HEK293 (cell line): Measurements from ENCODE around the gene C2orf42.

ENCODE experiments used
- CTCF ChIP-seq: fragments of 450-650 bp; formaldehyde crosslinking; IDR thresholded peaks from 2 replicates; pipeline ENCODE4 v1.5.1; 2016; ENCODE audit warnings: missing biosample characterization, missing genetic modification characterization
- PBX3 ChIP-seq: sonication (generic); formaldehyde crosslinking; IDR thresholded peaks from 2 replicates; pipeline ENCODE4 v1.8.1; 2022; ENCODE audit warnings: mild to moderate bottlenecking, moderate library complexity, missing genetic modification reagents
- ZNF19 ChIP-seq: fragments of 450-650 bp; formaldehyde crosslinking; IDR thresholded peaks from 2 replicates; pipeline ENCODE4; 2016; ENCODE audit warnings: missing biosample characterization, missing genetic modification characterization, low read depth
- ZNF302 ChIP-seq: fragments of 450-650 bp; formaldehyde crosslinking; IDR thresholded peaks from 2 replicates; pipeline ENCODE4 v1.5.1; 2016; ENCODE audit warnings: missing biosample characterization, missing genetic modification characterization, low read depth
- ZNF623 ChIP-seq: fragments of 450-650 bp; formaldehyde crosslinking; IDR thresholded peaks from 2 replicates; pipeline ENCODE4 v1.5.1; 2016; ENCODE audit warnings: missing biosample characterization, missing genetic modification characterization
- ZSCAN5A ChIP-seq: fragments of 450-650 bp; formaldehyde crosslinking; IDR thresholded peaks from 2 replicates; pipeline ENCODE4 v1.5.1; 2016; ENCODE audit warnings: missing biosample characterization, missing genetic modification characterization

GRCh38 chr2:70226781-70227180, 36.0 kb upstream of the C2orf42 start:
- TF ChIP-seq ZNF623 (tag by site-specific recombination): no peak
- no peak for TF ChIP-seq ZNF19
- no peak for TF ChIP-seq PBX3
- no peak for TF ChIP-seq ZSCAN5A (tag by site-specific recombination)
- no peak for TF ChIP-seq CTCF (tag by site-specific recombination)
- TF ChIP-seq ZNF302 (tag by site-specific recombination): no peak
